Glomerular visceral epithelial cell (primary cell): ENCODE results near the gene UBA52.
"Not testable (repeated sequence)": the region's sequence is repeated elsewhere in the genome, so short reads cannot be mapped to it uniquely, and the experiment has no call there.

Source experiments
- DNase-seq: peaks from one replicate; pipeline ENCODE4 v3.0.0-alpha.2; 2016; ENCODE audit errors: extremely low spot score

The UBA52 gene

DNA sequence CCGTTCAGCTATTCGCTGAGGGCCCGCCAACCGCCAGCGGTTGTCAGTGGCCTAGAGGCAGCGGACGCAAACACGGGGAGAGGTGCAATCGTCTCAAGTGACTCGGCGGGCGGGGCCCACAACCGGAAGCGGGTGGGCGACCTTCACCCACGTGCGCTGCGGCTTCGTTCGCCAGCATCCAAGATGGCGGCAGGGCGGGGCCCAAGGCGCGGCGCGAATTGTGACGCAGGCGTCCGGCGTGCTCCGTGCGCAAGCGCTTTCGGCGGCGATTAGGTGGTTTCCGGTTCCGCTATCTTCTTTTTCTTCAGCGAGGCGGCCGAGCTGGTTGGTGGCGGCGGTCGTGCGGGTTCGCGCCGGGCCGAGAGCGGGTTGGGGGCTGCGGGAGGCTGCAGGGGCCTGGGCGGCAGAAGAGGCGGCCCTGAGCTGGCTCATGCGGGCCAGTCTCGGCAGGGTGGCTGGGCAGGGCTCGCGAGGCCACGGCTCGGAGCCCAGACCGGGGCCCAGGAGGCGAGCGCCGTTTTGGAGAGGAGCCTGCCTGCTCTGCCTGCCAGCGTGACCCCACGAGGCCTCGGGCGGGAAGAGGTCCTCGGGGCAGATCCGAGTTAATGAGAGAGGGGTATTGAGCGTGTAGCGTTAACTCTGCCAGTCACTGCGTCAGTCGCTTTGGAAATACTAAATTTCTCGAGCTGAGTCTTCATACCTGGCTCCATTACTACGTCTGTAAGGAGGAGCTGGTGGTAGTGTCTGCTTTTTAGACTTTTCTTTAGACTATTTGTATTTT lies at the start of gene UBA52:
Gene UBA52, plus strand, starts transcription at position 294 of the 781 bp plus-strand sequence. CDS start 1,444 bp downstream, outside the sequence.
- peak; percentile 97 for DNase-seq

DNA sequence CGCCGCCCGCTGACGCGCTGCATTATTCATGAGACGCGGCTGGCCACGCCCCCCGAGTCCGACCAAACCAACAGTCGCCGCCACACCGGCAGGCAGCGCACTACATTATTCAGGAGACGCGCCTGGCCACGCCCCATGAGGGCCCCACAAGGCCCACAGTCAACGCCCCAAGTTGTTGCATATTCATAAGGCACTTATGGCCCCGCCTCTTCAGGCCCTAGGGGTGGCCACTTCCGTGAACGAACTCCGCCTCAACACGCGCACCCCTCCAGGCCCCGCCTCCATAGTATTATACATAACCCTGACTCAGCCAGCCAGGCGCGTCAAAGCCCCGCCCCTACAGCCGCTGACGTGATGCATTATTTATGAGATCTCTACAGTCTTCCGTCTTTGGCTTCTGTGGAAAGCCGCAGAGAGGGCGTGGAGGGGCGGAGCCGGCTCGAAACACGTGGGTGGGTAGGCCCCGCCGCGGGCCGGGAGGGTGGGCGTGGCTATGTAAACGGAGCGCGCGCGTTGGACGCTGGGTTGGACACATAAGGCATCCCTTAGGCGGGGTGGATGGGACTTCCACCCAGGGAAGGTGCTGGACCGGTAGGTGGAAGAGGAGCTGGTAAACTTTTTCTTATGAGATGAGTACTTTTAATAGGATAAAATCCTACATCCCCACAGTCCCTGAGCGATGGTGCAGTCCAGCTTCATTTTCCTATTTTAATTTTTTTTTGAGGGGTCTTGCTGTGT lies 49.4 kb upstream of the UBA52 start:
- DNase-seq = peak; percentile 100

GRCh38 chr19:18522862-18523440 lies 48.7 kb upstream of the UBA52 start:
- DNase-seq = not testable (repeated sequence)

DNA sequence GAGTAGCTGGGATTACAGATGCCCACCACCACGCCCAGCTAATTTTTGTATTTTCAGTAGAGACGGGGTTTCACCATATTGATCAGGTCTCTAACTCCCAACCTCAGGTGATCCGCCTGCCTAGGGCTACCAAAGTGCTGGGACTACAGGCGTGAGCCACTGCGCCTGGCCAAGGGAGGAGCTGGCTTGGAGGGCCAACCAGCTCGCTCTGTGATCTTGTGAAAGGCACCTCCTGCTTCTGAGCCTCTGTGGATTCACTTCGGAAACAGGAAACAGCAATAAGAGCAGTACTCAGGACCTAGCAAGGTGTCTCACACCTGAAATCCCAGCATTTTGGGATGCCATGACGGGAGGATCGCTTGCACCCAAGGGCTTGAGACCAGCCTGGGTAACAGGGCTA lies 47.8 kb upstream of the UBA52 start:
- DNase-seq = no peak

DNA sequence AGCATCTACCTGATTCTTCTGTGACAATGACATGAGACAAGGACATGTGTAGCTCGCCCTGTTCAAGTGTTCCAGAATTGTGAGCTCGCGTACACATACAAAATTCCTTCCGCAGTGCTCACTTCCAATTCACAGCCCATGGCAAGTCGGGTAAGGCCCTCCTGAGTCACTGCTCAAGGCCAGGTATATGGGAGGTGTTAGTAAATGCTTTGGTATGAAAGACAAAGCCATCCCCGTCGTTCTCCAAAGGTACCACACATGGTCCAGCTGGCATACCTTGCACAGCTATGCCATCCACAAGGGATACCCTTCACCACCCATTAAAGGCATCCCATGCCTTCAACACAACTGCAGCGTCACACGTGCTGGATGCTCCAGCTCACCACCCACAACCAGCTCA lies 45.3 kb upstream of the UBA52 start:
- DNase-seq = no peak

DNA sequence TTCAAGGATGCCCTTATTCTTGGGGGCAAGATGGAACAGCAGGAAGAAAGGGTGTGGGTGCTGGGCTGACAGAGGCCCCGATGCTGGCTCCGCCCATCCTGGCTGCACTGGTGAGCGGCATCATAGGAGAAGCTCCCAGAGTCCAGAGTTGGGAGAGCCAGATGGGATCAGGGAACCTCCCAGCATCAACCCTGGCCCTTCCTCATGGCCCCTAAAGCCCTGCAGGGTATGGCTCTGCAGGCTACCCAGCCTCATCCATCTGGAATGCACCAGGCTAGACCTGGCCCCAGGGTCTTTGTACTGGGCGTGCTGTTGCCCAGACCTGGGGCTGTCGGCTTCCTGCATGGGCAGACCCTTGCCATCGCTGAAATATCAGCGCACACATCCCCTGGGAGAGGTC lies 41.9 kb upstream of the UBA52 start:
- no peak for DNase-seq

DNA sequence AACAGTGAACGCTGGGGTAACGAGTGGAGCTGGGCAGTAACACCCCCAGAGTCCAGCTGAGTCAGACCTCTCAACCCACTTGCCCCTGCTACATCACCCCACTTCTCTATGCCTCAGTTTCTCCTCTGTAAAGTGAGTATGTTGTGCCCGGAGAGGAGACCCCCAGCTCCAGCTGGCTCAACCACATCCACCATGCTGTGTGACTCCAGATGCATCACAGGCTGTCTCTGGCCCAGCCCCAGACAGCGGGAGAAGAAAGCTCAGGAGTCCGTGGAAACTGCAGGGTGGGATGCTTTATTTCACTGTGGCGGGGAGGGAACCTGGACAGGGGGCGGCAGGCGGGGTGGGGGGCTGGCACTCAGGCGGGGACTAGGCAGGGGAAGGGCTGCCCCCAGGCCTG lies 40.2 kb upstream of the UBA52 start:
- DNase-seq = no peak

DNA sequence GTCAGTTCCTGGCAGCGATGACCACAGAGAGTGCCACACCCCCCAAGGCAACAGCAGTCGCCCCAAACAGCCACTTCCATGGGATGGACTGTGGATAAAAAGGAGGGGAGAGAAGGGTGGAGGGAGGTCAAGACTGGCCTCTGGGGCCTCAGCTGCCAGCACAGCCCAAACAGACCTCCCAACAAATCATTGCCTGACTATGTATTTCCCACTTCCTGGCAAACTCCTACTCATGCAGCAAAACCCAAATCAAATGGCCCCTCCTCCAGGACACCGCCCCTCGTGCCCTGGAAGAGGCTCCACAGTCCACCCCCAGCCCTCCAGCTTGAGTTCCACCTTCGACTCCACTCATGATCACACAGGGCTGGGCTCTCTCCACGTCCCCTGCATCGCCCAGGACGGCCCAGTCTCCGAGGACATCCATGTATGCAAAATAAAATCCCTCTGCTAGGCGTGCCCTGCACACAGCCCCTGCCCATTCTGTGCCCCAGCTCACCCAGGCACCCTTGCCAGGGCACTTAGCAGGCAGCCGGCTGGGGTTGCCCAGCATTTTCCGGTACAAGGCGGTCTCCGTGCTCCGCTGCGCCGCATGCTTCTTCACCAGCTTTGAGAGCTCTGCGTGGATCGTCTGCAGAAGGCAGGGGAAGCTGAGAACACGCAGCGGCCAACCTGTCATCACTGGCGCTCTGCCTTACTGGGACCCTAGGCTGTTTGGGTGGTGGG lies 39.3 kb upstream of the UBA52 start:
- DNase-seq = no peak

DNA sequence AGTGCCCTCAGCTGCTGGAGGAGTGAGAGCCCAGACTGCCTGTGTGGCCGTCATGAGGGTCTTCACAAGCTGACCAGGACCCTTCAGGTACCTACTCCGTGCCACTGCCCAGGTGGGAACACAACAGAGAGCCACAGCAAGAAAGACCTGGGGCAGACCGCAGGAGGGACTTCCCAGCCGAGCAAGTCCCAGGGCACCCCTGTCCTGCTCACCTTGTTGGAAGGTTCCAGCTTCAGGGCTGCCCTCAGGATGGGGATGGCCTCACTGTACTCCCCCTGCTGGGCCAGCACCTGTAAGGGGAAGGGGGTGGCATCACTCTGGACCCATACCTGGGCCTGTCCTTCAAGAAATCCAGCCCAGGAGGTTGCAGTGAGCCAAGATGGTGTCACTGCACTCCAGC lies 38.6 kb upstream of the UBA52 start:
- DNase-seq = no peak

DNA sequence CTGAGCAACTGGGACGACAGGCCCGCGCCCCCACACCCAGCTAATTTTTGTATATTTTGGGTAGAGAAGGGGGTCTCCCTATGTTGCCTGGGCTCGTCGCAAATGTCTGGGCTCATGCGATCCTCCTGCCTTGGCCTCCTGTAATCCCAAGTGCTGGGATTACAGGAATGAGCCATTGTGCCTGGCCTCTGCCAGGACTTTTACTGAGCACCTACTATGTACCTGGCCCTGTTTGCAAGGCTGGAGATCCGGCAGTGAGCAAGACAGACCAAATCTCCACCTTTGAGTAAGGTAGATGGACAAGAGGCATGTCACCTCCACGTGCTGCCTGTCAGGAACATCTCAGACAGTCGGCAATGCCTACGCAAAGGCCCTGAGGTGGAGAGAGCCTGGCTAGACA lies 35.2 kb upstream of the UBA52 start:
- DNase-seq = no peak

DNA sequence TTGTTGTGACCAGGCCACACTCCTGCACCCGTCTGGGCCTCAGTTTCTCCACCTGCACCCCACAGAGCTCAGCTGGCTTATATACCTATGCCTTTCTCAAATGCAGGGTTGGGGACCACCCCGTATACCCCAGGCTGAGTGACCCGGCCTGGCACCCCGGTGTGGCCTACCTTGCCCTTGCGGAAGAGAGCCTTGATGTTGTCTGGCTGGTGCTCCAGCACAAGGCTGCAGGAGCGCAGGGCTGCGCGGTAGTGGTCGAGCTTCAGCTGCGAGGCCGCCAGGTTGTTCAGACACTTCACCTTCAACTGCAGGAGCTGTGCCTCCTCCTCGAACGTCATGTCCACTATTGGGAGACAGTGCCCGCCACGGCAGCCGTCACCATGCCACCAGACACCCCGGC lies 34.2 kb upstream of the UBA52 start:
- no peak for DNase-seq

- no peak for DNase-seq
Observed at GRCh38 chr19:18538115-18538514, 33.5 kb upstream of the UBA52 start.

DNA sequence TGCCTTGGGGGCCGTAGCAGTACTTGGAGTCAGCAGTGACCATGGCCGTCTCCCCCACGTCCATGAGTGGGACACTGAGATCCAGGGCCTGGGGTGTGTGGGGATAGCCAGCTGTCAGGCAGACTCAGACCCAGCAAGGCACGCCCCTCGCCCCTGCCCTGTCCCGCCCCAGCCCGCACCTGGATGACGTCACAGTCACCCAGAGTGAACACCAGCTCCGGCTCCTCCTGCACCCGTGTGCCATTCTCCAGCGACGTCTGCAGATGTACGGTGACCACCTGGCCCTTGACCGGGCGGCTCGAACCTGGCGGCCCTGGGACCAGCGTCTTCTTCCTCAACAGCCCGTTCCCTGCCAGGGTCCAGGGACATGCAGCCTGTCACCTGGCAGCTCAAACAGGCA lies 32.3 kb upstream of the UBA52 start:
- DNase-seq = no peak

DNA sequence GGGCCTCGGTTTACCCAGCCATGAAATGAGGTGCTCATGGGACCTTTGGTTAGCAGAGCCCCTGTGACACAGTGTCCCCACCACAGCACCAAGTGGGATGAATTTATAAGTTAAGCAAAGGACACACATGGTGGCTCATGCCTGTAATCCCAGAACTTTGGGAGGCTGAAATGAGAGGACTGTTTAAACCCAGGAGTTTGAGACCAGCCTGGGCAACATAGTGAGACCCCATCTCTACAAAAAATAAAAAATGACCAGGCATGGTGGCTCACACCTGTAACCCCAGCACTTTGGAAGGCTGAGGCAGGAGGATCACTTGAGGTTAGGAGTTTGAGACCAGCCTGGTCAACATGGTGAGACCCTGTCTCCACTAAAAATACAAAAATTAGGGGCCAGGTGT lies 31.5 kb upstream of the UBA52 start:
- DNase-seq = not testable (repeated sequence)

GRCh38 chr19:18541258-18541991 lies 30.2 kb upstream of the UBA52 start:
- DNase-seq = no peak

GRCh38 chr19:18541992-18542940 lies 29.4 kb upstream of the UBA52 start:
- DNase-seq = no peak

DNA sequence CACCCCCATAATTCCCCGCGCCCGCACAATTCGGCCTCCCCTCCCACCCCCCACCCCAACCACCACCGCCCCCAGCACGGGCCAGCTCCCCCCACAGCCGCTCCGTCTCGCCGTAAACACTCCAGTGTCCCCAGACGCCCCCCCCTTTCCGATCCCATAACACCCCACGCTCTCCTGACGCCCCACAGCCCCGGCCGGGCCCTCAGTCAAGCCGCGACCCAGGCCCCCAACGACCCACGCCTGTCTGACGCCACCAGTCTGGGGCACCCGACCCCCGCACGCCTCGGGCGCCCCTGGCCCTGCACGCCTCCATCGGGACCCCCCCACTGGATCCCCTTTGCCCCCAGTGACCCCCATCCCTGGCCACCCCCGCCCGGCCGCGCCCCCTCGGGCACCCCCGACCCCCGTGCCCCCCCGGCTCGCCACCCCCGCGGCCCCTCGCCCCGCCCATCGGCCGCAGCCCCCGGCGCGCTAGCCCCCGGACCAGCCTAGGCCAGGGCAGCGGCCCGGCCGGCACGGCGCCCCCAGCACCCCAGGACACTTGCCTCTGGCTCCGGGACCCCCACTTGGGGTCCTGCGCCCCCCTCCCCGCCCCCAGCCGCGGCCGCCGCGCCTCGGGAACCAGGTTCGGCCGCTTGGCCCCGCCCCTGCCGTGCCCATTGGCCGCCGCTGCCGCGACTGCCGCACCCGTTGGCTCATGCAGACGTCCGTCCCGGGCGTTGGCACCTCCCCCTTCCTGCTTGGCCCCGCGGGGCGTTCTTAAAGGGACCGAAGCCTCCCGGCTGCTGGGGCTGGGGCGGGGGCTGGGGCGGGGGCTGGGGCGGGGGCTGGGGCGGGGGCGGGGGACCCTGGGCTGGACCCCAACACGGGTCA lies 28.5 kb upstream of the UBA52 start, which contains the start of gene FKBP8:
Gene FKBP8, minus strand, starts transcription at position 633 of the 873 bp plus-strand sequence. CDS start 1,603 bp downstream, outside the sequence.
- DNase-seq = peak; percentile 86

DNA sequence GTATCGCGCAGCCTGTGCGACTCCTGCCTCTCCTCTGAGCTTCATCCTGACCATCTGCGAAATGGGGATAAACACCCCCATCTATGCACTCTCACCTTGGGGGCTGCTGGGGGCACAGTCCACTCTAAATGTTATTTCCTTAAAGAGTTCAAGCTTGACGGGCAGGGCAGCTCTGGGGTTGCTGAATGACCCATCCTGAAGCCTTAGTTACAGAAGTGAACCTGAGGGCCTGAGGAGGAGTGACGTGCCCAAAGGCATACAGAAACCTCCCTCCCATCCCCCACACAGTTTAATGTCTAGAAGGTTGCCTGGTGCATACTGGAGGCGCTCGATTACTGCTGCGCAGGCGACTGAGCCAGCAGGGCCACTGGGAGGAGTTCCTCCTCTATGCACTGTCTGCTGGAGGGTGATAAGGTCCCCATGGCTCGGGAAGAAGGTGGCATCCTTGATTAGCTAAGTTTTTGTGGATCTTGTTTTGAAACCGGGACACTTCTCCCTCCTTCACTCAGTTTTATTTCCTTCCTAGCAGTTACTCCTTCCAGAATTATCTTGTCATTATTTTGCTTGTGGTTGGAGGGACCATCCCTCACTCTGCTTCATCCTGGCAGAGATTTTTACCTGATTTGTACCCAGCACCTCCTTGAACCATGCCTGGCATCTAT lies 27.7 kb upstream of the UBA52 start:
- peak; percentile 42 for DNase-seq

- no peak for DNase-seq
Observed at GRCh38 chr19:18551631-18552030, 20.0 kb upstream of the UBA52 start.
